ENCODE measurements around the gene SOBP.

DNA sequence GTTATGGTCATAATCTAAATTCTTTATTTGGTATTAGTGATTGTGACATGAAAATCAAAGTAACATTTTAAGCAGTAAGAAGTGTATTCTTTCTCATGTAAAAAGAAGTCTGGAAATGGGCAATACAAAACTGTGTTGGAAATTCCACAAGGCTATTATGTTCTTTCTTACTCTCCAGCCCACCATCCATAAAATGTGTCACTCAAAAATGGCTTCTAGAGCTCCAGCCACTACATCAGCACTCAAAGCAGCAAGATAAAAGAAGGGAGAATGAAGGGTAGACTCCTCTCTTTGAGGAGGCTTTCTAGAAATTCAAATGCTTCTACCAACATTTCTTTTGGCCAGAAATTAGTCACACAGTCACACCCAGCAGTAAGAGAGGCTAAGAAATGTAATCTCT is 49.0 kb upstream of the SOBP start:
- TF ChIP-seq CTCF (IDR thresholded peaks at IDR 0.05; ENCODE audit: low read depth, low read length) = no peak
- no peak for TF ChIP-seq EZH2phosphoT487 (IDR thresholded peaks at IDR 0.05; ENCODE audit: low read depth)
